ENCODE results near the gene ARHGAP8.

ARHGAP8 gene

GRCh38 chr22:44906248-44906936 is 154.0 kb downstream of the ARHGAP8 start:
- POLR2A ChIA-PET (ENCODE audit: low non-redundant PET): no interaction called here
- no peak for DNase-seq (ENCODE audit: low spot score)
- no peak for TF ChIP-seq CTCF (conservative IDR thresholded peaks at IDR 0.05; ENCODE audit: low read depth)
- no peak overlapping the region for H3K27ac ChIP-seq
- CTCF ChIA-PET: no interaction called here

- no peak for TF ChIP-seq CTCF (conservative IDR thresholded peaks at IDR 0.05; ENCODE audit: low read depth)
- no peak overlapping the region for H3K27ac ChIP-seq
- ChIA-PET POLR2A (ENCODE audit: low non-redundant PET) (no interaction called here), CTCF (no interaction called here)
- no peak for DNase-seq (ENCODE audit: low spot score)
Observed at GRCh38 chr22:44906999-44907644, 154.7 kb downstream of the ARHGAP8 start.

- no peak for DNase-seq (ENCODE audit: low spot score)
Observed at GRCh38 chr22:44907765-44908737, 155.7 kb downstream of the ARHGAP8 start.

GRCh38 chr22:44909241-44909640 is 156.9 kb downstream of the ARHGAP8 start:
- no peak for DNase-seq (ENCODE audit: low spot score)
- ChIA-PET POLR2A (ENCODE audit: low non-redundant PET) (no interaction called here), CTCF (no interaction called here)
- no peak for TF ChIP-seq CTCF (conservative IDR thresholded peaks at IDR 0.05; ENCODE audit: low read depth)
- H3K27ac ChIP-seq: no peak overlapping the region

More at GRCh38 chr22:44907765-44908737, 155.7 kb downstream of the ARHGAP8 start:
- ChIA-PET POLR2A (ENCODE audit: low non-redundant PET) (no interaction called here), CTCF (no interaction called here)
- no peak for TF ChIP-seq CTCF (conservative IDR thresholded peaks at IDR 0.05; ENCODE audit: low read depth)
- H3K27ac ChIP-seq: no peak overlapping the region
